ENCODE results near the gene FTCDNL1.

GRCh38 chr2:199818754-199819153 lies 32.2 kb downstream of the FTCDNL1 start:
- TF ChIP-seq CTCF (IDR thresholded peaks at IDR 0.05; ENCODE audit: insufficient read depth, low read depth, low read length) (no peak), EZH2 (IDR thresholded peaks at IDR 0.05; ENCODE audit: insufficient read depth, low read length) (no peak)
